CD14-positive monocyte (primary cell): ENCODE results near the gene PLPPR3. TPM values are rescaled to one million over a fixed set of nuclear protein-coding genes. Genes with fewer than 3 reads are reported as not detected.

Experiments
- DNase-seq, 3 donors: peaks; one replicate each; pipeline ENCODE4 v3.0.0-alpha.2; 2011 to 2022
- H2AFZ ChIP-seq: 2 replicates; pipeline ENCODE4 v1.6.0; 2012; ENCODE audit warnings: mild to moderate bottlenecking, low read depth, low read length, inconsistent platforms; ENCODE audit not compliant: insufficient read depth, poor library complexity, severe bottlenecking
- H3K27ac ChIP-seq, 2 donors: 1 replicate in 1 of 2; 2 replicates in 1 of 2; pipeline ENCODE4 v1.5.1; 2012 to 2013; ENCODE audit warnings: low read length in 2 of 2, control low read depth in 1 of 2, inconsistent platforms in 1 of 2, low read depth in 1 of 2, mild to moderate bottlenecking in 1 of 2
- H3K27me3 ChIP-seq, 2 donors: one replicate each; pipeline versions ENCODE4 v1.6.0 to v1.6.1; 2011 to 2013; ENCODE audit warnings: low read length in 2 of 2; ENCODE audit not compliant: control insufficient read depth in 2 of 2, insufficient read depth in 2 of 2
- H3K36me3 ChIP-seq, 2 donors: replicated peaks in 1 of 2; 1 replicate in 1 of 2; 2 replicates in 1 of 2; pipeline versions ENCODE4 v1.5.1 to v1.6.1; 2012 to 2013; ENCODE audit warnings: low read length in 2 of 2, control low read depth in 1 of 2, inconsistent platforms in 1 of 2, mild to moderate bottlenecking in 1 of 2; ENCODE audit not compliant: insufficient read depth in 2 of 2, control insufficient read depth in 1 of 2
- H3K4me1 ChIP-seq, 2 donors: 1 replicate in 1 of 2; 2 replicates in 1 of 2; pipeline versions ENCODE4 v1.5.1 to v1.6.1; 2012 to 2013; ENCODE audit warnings: low read length in 2 of 2, control low read depth in 1 of 2, inconsistent platforms in 1 of 2, mild to moderate bottlenecking in 1 of 2, moderate library complexity in 1 of 2; ENCODE audit not compliant: insufficient read depth in 2 of 2, control insufficient read depth in 1 of 2
- H3K4me2 ChIP-seq: replicated peaks from 2 replicates; pipeline ENCODE3; 2012; ENCODE audit warnings: low read length, moderate library complexity, mild to moderate bottlenecking; ENCODE audit not compliant: poor library complexity, severe bottlenecking; ENCODE audit errors: extremely low read depth
- H3K4me3 ChIP-seq, 3 experiments: fragments of 200-600 bp in 1 of 3; sonication (generic) in 1 of 3; replicated peaks in 1 of 3; 1 replicate in 2 of 3; 2 replicates in 1 of 3; pipeline ENCODE4 v1.5.1; 2011 to 2013; ENCODE audit warnings: low read length in 3 of 3, mild to moderate bottlenecking in 3 of 3, control low read depth in 2 of 3, low read depth in 2 of 3, inconsistent platforms in 1 of 3, moderate library complexity in 1 of 3
- H3K79me2 ChIP-seq: 2 replicates; pipeline ENCODE4 v1.6.0; 2012; ENCODE audit warnings: mild to moderate bottlenecking, control low read depth, inconsistent platforms, low read length, moderate library complexity; ENCODE audit not compliant: insufficient read depth
- H3K9ac ChIP-seq: 2 replicates; pipeline ENCODE4 v1.6.0; 2017; ENCODE audit warnings: low read length, mild to moderate bottlenecking; ENCODE audit not compliant: insufficient read depth, poor library complexity, severe bottlenecking
- H3K9me3 ChIP-seq, 2 donors: replicated peaks in 1 of 2; 1 replicate in 1 of 2; 2 replicates in 1 of 2; pipeline versions ENCODE4 v1.5.1 to v1.6.1; 2012 to 2013; ENCODE audit warnings: low read length in 2 of 2, control low read depth in 1 of 2; ENCODE audit not compliant: control insufficient read depth in 1 of 2, insufficient read depth in 1 of 2
- H4K20me1 ChIP-seq: 2 replicates; pipeline ENCODE4 v1.6.0; 2012; ENCODE audit warnings: mild to moderate bottlenecking, low read length, control low read depth, moderate library complexity; ENCODE audit not compliant: insufficient read depth
- H3K27ac Mint-ChIP-seq, 7 donors: one replicate each; pipeline ENCODE4 v1.8.0; 2020; ENCODE audit warnings: mild to moderate bottlenecking in 7 of 7, mixed read lengths in 7 of 7, moderate library complexity in 6 of 7, inconsistent platforms in 2 of 7
- H3K27me3 Mint-ChIP-seq, 3 donors: one replicate each; pipeline ENCODE4 v1.8.0; 2021 to 2022; ENCODE audit warnings: low read depth in 3 of 3, mild to moderate bottlenecking in 3 of 3, mixed read lengths in 3 of 3, moderate library complexity in 3 of 3, inconsistent platforms in 1 of 3
- H3K36me3 Mint-ChIP-seq, 2 donors: one replicate each; pipeline ENCODE4 v1.8.0; 2020; ENCODE audit warnings: mixed read lengths in 2 of 2, inconsistent platforms in 1 of 2, mild to moderate bottlenecking in 1 of 2
- H3K4me1 Mint-ChIP-seq: one replicate; pipeline ENCODE4 v1.8.0; 2020; ENCODE audit warnings: mild to moderate bottlenecking, mixed read lengths
- H3K4me3 Mint-ChIP-seq, 2 donors: one replicate each; pipeline ENCODE4 v1.8.0; 2020; ENCODE audit warnings: mild to moderate bottlenecking in 2 of 2, mixed read lengths in 2 of 2, moderate library complexity in 1 of 2
- H3K9me3 Mint-ChIP-seq, 7 donors: one replicate each; pipeline ENCODE4 v1.8.0; 2020 to 2022; ENCODE audit warnings: mixed read lengths in 7 of 7, mild to moderate bottlenecking in 6 of 7, moderate library complexity in 6 of 7, inconsistent platforms in 2 of 7
- WGBS: methylation state at CpG from one replicate; pipeline ENCODE4 v1.1.5; 2013; ENCODE audit warnings: missing lambda C conversion rate; ENCODE audit not compliant: insufficient coverage; 5-methylcytosine and 5-hydroxymethylcytosine counted together
- intact Hi-C, 2 donors: fragments of 100-400 bp; cut with micrococcal nuclease; formaldehyde crosslinking; loops; one replicate each; pipeline versions ENCODE4 v1.15.0 to v1.15.1; 2023
- polyA plus RNA-seq, 3 donors: library from polyadenylated mRNA; depleted of rRNA in 1 of 3; unstranded in 2 of 3; stranded (reverse) in 1 of 3; fragments of 300-500 nt in 2 of 3; fragments of >200 nt in 1 of 3; fragmentation: Illumina TruSeq in 2 of 3; gene quantifications; 1 replicate in 2 of 3; 2 replicates in 1 of 3; pipeline ENCODE4 v1.2.3, GENCODE V29; 2012 to 2021
- TF ChIP-seq, protein P1 (sequence below): fragments of 200-600 bp; IDR thresholded peaks from one replicate; pipeline ENCODE4 v1.8.0; 2022; ENCODE audit warnings: antibody characterized with exemption, mild to moderate bottlenecking

PLPPR3 gene
- polyA plus RNA-seq, 3 donors: 1.2 TPM; not detected in 2

- Mint-ChIP-seq H3K4me3 (no peak overlapping the region), H3K27ac (peak overlapping the region in 1 of 7 donors; percentile 66), H3K36me3 (peaks cover 29 to 65% of the 10 kb centered on the region in 2 donors), H3K27me3 (no peaks in the 10 kb centered on the region), H3K9me3 (no peaks in the 10 kb centered on the region), H3K4me1 (peaks cover 28% of the 10 kb centered on the region)
- H3K27ac ChIP-seq: no peak overlapping the region
- peaks cover 33 to 40% of the 10 kb centered on the region in 2 donors for H3K4me1 ChIP-seq
- intact Hi-C loops: no loop called here
- H3K79me2 ChIP-seq: peaks cover 98% of the 10 kb centered on the region
- no peak for DNase-seq
- no peaks in the 10 kb centered on the region for H3K27me3 ChIP-seq
- TF ChIP-seq, protein P1, sequence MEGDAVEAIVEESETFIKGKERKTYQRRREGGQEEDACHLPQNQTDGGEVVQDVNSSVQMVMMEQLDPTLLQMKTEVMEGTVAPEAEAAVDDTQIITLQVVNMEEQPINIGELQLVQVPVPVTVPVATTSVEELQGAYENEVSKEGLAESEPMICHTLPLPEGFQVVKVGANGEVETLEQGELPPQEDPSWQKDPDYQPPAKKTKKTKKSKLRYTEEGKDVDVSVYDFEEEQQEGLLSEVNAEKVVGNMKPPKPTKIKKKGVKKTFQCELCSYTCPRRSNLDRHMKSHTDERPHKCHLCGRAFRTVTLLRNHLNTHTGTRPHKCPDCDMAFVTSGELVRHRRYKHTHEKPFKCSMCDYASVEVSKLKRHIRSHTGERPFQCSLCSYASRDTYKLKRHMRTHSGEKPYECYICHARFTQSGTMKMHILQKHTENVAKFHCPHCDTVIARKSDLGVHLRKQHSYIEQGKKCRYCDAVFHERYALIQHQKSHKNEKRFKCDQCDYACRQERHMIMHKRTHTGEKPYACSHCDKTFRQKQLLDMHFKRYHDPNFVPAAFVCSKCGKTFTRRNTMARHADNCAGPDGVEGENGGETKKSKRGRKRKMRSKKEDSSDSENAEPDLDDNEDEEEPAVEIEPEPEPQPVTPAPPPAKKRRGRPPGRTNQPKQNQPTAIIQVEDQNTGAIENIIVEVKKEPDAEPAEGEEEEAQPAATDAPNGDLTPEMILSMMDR: no peak
- peaks cover 55 to 76% of the 10 kb centered on the region in 2 donors for H3K36me3 ChIP-seq
- no peak overlapping the region for H3K9ac ChIP-seq
- H3K4me3 ChIP-seq: no peak overlapping the region
- no peak overlapping the region for H2AFZ ChIP-seq
- H3K9me3 ChIP-seq: no peaks in the 10 kb centered on the region
- no peak overlapping the region for H3K4me2 ChIP-seq
- 90% methylated on average over 24 of the region's 28 CpGs for WGBS
- H4K20me1 ChIP-seq: peaks cover 98% of the 10 kb centered on the region
Observed at GRCh38 chr19:802498-803098, 19.2 kb downstream of the PLPPR3 start.

DNA sequence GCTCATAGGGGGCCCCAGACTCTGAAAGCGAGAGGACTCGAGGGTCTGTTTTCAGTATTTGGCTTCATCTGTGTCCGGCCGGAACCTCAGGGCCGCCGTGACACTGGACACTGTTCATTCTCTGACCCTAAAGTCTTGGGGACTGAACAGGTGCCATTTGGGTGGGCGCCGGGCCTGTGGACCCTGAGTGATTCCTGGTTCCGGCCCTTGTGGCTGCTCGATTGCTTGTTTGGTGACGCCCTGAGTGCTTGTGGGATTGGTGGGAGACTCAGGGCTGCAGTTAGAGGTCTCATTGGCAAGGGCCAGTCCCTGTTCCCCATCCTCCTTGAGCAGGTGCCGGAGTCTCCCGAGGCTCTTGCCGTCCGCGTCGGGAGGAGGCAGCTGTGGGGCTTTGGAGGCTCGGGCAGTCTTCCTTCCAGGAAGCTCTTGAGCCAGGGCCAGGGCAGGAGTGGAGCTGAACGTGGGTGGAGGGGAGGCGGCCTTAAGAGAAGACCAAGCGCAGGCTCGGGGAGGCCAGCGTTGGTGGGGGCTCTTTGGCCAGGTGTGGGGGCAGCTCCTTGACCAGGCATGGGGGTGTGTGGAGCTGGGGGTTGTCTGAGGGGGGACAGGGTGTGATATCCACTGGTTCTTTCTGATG is 19.8 kb downstream of the PLPPR3 start:
- intact Hi-C loops: no loop called here
- H3K27ac ChIP-seq: peak overlapping the region in 1 of 2 donors; percentile 8

More for the DNA sequence above, 19.8 kb downstream of the PLPPR3 start:
- Histone ChIP-seq H3K79me2 (peaks cover 92% of the 10 kb centered on the region), H3K36me3 (peaks cover 49 to 70% of the 10 kb centered on the region in 2 donors), H3K4me1 (peaks cover 33 to 40% of the 10 kb centered on the region in 2 donors), H2AFZ (no peak overlapping the region), H4K20me1 (peaks cover 92% of the 10 kb centered on the region), H3K4me2 (no peak overlapping the region), H3K4me3 (no peak overlapping the region), H3K9ac (no peak overlapping the region), H3K9me3 (no peaks in the 10 kb centered on the region), H3K27me3 (no peaks in the 10 kb centered on the region)
- 88% methylated on average over 17 of the region's 23 CpGs for WGBS
- Mint-ChIP-seq H3K27ac (peak overlapping the region in 4 of 7 donors; percentile 13 to 50 (median 33)), H3K27me3 (peaks cover 0 to under 1% (median 0%) of the 10 kb centered on the region in 3 donors), H3K9me3 (no peaks in the 10 kb centered on the region), H3K4me3 (no peak overlapping the region), H3K36me3 (peaks cover 22 to 59% of the 10 kb centered on the region in 2 donors), H3K4me1 (peaks cover 28% of the 10 kb centered on the region)
- DNase-seq: no peak
- TF ChIP-seq, protein P1: no peak
